Gastrocnemius medialis (tissue), 4 donors: ENCODE results near the gene GALNT2.

ENCODE experiments used
- POLR2A ChIP-seq, 2 donors: fragments of 450-650 bp; IDR thresholded peaks; one replicate each; pipeline ENCODE4 v1.6.1; 2017; ENCODE audit warnings: antibody characterized with exemption in 2 of 2, mild to moderate bottlenecking in 2 of 2, moderate library complexity in 2 of 2
- TF ChIP-seq, protein P1 (sequence below), 5 experiments: fragments of 450-650 bp in 3 of 5; fragments of 200-600 bp in 2 of 5; sonication (generic) in 2 of 5; IDR thresholded peaks in 4 of 5; conservative IDR thresholded peaks in 1 of 5; 1 replicate in 4 of 5; 2 replicates in 1 of 5; pipeline ENCODE4 v1.5.1; 2016 to 2019; ENCODE audit warnings: antibody characterized with exemption in 5 of 5, mild to moderate bottlenecking in 3 of 5, moderate library complexity in 3 of 5

DNA sequence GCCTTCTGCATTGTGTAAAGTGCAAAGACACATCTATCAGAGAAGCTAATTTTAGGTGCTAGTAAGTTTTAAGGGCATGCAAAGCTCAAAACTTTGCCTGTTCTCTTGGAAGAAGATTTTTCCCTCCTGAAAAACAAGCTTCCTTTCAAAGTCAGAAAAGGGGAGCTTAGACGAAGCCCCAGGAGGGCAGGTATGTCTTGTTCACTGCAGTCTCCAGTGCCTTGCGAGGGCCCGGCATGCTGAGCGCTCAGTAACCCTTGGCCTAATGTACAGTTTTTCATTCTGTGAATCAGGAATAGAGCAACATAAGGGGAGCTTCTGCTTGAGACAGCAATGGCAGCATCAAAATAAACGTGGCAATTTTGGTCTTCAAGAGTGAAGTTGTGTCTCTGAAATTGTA lies 35.0 kb downstream of the GALNT2 start:
- TF ChIP-seq, protein P1, sequence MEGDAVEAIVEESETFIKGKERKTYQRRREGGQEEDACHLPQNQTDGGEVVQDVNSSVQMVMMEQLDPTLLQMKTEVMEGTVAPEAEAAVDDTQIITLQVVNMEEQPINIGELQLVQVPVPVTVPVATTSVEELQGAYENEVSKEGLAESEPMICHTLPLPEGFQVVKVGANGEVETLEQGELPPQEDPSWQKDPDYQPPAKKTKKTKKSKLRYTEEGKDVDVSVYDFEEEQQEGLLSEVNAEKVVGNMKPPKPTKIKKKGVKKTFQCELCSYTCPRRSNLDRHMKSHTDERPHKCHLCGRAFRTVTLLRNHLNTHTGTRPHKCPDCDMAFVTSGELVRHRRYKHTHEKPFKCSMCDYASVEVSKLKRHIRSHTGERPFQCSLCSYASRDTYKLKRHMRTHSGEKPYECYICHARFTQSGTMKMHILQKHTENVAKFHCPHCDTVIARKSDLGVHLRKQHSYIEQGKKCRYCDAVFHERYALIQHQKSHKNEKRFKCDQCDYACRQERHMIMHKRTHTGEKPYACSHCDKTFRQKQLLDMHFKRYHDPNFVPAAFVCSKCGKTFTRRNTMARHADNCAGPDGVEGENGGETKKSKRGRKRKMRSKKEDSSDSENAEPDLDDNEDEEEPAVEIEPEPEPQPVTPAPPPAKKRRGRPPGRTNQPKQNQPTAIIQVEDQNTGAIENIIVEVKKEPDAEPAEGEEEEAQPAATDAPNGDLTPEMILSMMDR (IDR thresholded peaks at IDR 0.05 in 4 of 5, conservative IDR thresholded peaks at IDR 0.05 in 1 of 5) = no peak
- TF ChIP-seq POLR2A (IDR thresholded peaks at IDR 0.05) = no peak
